ENCODE measurements around the gene MED26.

- TF ChIP-seq, protein P1, sequence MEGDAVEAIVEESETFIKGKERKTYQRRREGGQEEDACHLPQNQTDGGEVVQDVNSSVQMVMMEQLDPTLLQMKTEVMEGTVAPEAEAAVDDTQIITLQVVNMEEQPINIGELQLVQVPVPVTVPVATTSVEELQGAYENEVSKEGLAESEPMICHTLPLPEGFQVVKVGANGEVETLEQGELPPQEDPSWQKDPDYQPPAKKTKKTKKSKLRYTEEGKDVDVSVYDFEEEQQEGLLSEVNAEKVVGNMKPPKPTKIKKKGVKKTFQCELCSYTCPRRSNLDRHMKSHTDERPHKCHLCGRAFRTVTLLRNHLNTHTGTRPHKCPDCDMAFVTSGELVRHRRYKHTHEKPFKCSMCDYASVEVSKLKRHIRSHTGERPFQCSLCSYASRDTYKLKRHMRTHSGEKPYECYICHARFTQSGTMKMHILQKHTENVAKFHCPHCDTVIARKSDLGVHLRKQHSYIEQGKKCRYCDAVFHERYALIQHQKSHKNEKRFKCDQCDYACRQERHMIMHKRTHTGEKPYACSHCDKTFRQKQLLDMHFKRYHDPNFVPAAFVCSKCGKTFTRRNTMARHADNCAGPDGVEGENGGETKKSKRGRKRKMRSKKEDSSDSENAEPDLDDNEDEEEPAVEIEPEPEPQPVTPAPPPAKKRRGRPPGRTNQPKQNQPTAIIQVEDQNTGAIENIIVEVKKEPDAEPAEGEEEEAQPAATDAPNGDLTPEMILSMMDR (IDR thresholded peaks at IDR 0.05; ENCODE audit: borderline replicate concordance, extremely low read depth, low read length, poor library complexity, severe bottlenecking): no peak
- no peak for TF ChIP-seq EZH2 (IDR thresholded peaks at IDR 0.05; ENCODE audit: borderline replicate concordance, low read depth, low read length, severe bottlenecking)
These were observed 51.9 kb downstream of the MED26 start for GRCh38 chr19:16575861-16576689.
